Karpas-422 (cell line): ENCODE measurements around the gene DENND1B. TPM values are rescaled to one million over a fixed set of nuclear protein-coding genes. Genes with fewer than 3 reads are reported as not detected.

Source experiments
- DNase-seq: peaks from one replicate; pipeline ENCODE4 v3.0.0-alpha.2; 2015
- H2AFZ ChIP-seq: fragments of 200-600 bp; sonication (generic); 2 replicates; pipeline ENCODE4 v1.6.1; 2014; ENCODE audit warnings: antibody characterized with exemption, low read length, mixed read lengths
- H3K27ac ChIP-seq: fragments of 200-600 bp; sonication (generic); 2 replicates; pipeline ENCODE4 v1.5.1; 2014; ENCODE audit warnings: mild to moderate bottlenecking, low read length, moderate library complexity
- H3K27me3 ChIP-seq: fragments of 200-600 bp; sonication (generic); 2 replicates; pipeline ENCODE4 v1.6.1; 2014; ENCODE audit warnings: low read length, mixed read lengths
- H3K36me3 ChIP-seq: fragments of 200-600 bp; sonication (generic); 2 replicates; pipeline ENCODE4 v1.6.1; 2014; ENCODE audit warnings: low read length, mixed read lengths; ENCODE audit not compliant: insufficient read depth
- H3K4me1 ChIP-seq: fragments of 200-600 bp; sonication (generic); 2 replicates; pipeline ENCODE4 v1.6.1; 2014; ENCODE audit warnings: mild to moderate bottlenecking, low read length, mixed read lengths
- H3K4me2 ChIP-seq: fragments of 200-600 bp; sonication (generic); 2 replicates; pipeline ENCODE4 v1.6.1; 2014; ENCODE audit warnings: low read length, low read depth, mild to moderate bottlenecking; ENCODE audit not compliant: poor library complexity, severe bottlenecking
- H3K4me3 ChIP-seq: fragments of 200-600 bp; sonication (generic); 2 replicates; pipeline ENCODE4 v1.5.1; 2014; ENCODE audit warnings: mild to moderate bottlenecking, antibody characterized with exemption, low read length, mixed read lengths
- H3K79me2 ChIP-seq: fragments of 200-600 bp; sonication (generic); 2 replicates; pipeline ENCODE4 v1.6.1; 2014; ENCODE audit warnings: mild to moderate bottlenecking, low read length, mixed read lengths
- H3K9ac ChIP-seq: fragments of 200-600 bp; sonication (generic); 2 replicates; pipeline ENCODE4 v1.6.0; 2014; ENCODE audit warnings: low read length
- H3K9me2 ChIP-seq: fragments of 200-600 bp; sonication (generic), shearing (Covaris generic); replicated peaks from 2 replicates; pipeline ENCODE4 v1.6.0; 2014; ENCODE audit warnings: mild to moderate bottlenecking, low read length, moderate library complexity; ENCODE audit not compliant: insufficient read depth
- H3K9me3 ChIP-seq: fragments of 300-700, 200-600 bp; sonication (generic); 2 replicates; pipeline ENCODE4 v1.6.1; 2014; ENCODE audit warnings: low read length, mixed read lengths
- H4K20me1 ChIP-seq: fragments of 200-600 bp; sonication (generic); 2 replicates; pipeline ENCODE4 v1.6.1; 2014; ENCODE audit warnings: mild to moderate bottlenecking, antibody characterized with exemption, low read length, low read depth; ENCODE audit not compliant: insufficient read depth
- total RNA-seq: library from RNA; depleted of rRNA; stranded (reverse); fragments of >200 nt; shearing (Covaris generic); gene quantifications from 2 replicates; pipeline ENCODE4 v1.2.3, GENCODE V29; 2014; ENCODE audit warnings: low replicate concordance

DENND1B gene
- total RNA-seq, 1 experiment from 2014 or later, result 36.0 TPM

- no peak overlapping the region for H2AFZ ChIP-seq
- H3K4me1 ChIP-seq, result no peaks in the 10 kb centered on the region
- no peaks in the 10 kb centered on the region for H3K27me3 ChIP-seq
- peaks cover 39% of the 10 kb centered on the region for H3K79me2 ChIP-seq
- no peaks in the 10 kb centered on the region for H3K9me2 ChIP-seq
- H3K9ac ChIP-seq, result no peak overlapping the region
- no peaks in the 10 kb centered on the region for H3K9me3 ChIP-seq
- H3K4me3 ChIP-seq, result no peak overlapping the region
- no peak for DNase-seq
- H3K27ac ChIP-seq, result no peak overlapping the region
- H3K4me2 ChIP-seq, result no peak overlapping the region
- H3K36me3 ChIP-seq, result no peaks in the 10 kb centered on the region
- H4K20me1 ChIP-seq, result peaks cover 4% of the 10 kb centered on the region
These were observed 89.5 kb downstream of the DENND1B start for GRCh38 chr1:197685785-197686184.

GRCh38 chr1:197683895-197684553, 91.3 kb downstream of the DENND1B start:
- peaks cover 4% of the 10 kb centered on the region for H4K20me1 ChIP-seq
- no peak for DNase-seq
- no peaks in the 10 kb centered on the region for H3K9me2 ChIP-seq
- H3K4me1 ChIP-seq, result no peaks in the 10 kb centered on the region
- no peak overlapping the region for H3K4me2 ChIP-seq
- no peak overlapping the region for H3K4me3 ChIP-seq
- H3K36me3 ChIP-seq, result no peaks in the 10 kb centered on the region
- no peak overlapping the region for H3K9ac ChIP-seq
- no peak overlapping the region for H2AFZ ChIP-seq
- H3K9me3 ChIP-seq, result no peaks in the 10 kb centered on the region
- H3K27me3 ChIP-seq, result no peaks in the 10 kb centered on the region
- no peak overlapping the region for H3K27ac ChIP-seq
- peaks cover 26% of the 10 kb centered on the region for H3K79me2 ChIP-seq

GRCh38 chr1:197683280-197683679, 92.0 kb downstream of the DENND1B start:
- H3K9ac ChIP-seq, result no peak overlapping the region
- H3K9me3 ChIP-seq, result no peaks in the 10 kb centered on the region
- peaks cover 4% of the 10 kb centered on the region for H4K20me1 ChIP-seq
- H3K4me3 ChIP-seq, result no peak overlapping the region
- H3K27me3 ChIP-seq, result no peaks in the 10 kb centered on the region
- no peaks in the 10 kb centered on the region for H3K36me3 ChIP-seq
- no peak overlapping the region for H3K4me2 ChIP-seq
- H3K4me1 ChIP-seq, result no peaks in the 10 kb centered on the region
- no peaks in the 10 kb centered on the region for H3K9me2 ChIP-seq
- no peak for DNase-seq
- peaks cover 25% of the 10 kb centered on the region for H3K79me2 ChIP-seq
- H3K27ac ChIP-seq, result no peak overlapping the region
- no peak overlapping the region for H2AFZ ChIP-seq

- no peaks in the 10 kb centered on the region for H3K27me3 ChIP-seq
- H3K4me1 ChIP-seq, result peaks cover 25% of the 10 kb centered on the region
- no peak overlapping the region for H3K9ac ChIP-seq
- DNase-seq, result no peak
- H3K4me3 ChIP-seq, result no peak overlapping the region
- H3K27ac ChIP-seq, result no peak overlapping the region
- H3K9me2 ChIP-seq, result no peaks in the 10 kb centered on the region
- no peaks in the 10 kb centered on the region for H3K9me3 ChIP-seq
- H3K79me2 ChIP-seq, result peaks cover 22% of the 10 kb centered on the region
- no peaks in the 10 kb centered on the region for H3K36me3 ChIP-seq
- H2AFZ ChIP-seq, result no peak overlapping the region
- H4K20me1 ChIP-seq, result no peaks in the 10 kb centered on the region; the same call in 1 of the 2 replicates
- H3K4me2 ChIP-seq, result no peak overlapping the region
These were observed 95.0 kb downstream of the DENND1B start for GRCh38 chr1:197680311-197680710.

GRCh38 chr1:197677752-197678295, 97.5 kb downstream of the DENND1B start:
- no peak overlapping the region for H2AFZ ChIP-seq
- peak overlapping the region; percentile 23 for H3K4me2 ChIP-seq
- peaks cover 36% of the 10 kb centered on the region for H3K79me2 ChIP-seq

GRCh38 chr1:197677313-197677712, 98.0 kb downstream of the DENND1B start:
- no peak overlapping the region for H3K9ac ChIP-seq
- H3K27ac ChIP-seq, result no peak overlapping the region
- H3K9me3 ChIP-seq, result no peaks in the 10 kb centered on the region
- H3K4me2 ChIP-seq, result peak overlapping the region; percentile 23
- H3K36me3 ChIP-seq, result no peaks in the 10 kb centered on the region
- no peaks in the 10 kb centered on the region for H4K20me1 ChIP-seq
- DNase-seq, result no peak
- peaks cover 36% of the 10 kb centered on the region for H3K79me2 ChIP-seq
- peaks cover 48% of the 10 kb centered on the region for H3K4me1 ChIP-seq
- H3K27me3 ChIP-seq, result no peaks in the 10 kb centered on the region
- no peak overlapping the region for H2AFZ ChIP-seq
- H3K9me2 ChIP-seq, result no peaks in the 10 kb centered on the region
- H3K4me3 ChIP-seq, result no peak overlapping the region

More at GRCh38 chr1:197677752-197678295, 97.5 kb downstream of the DENND1B start:
- peaks cover 48% of the 10 kb centered on the region for H3K4me1 ChIP-seq
- H3K27ac ChIP-seq, result no peak overlapping the region
- H3K9me3 ChIP-seq, result no peaks in the 10 kb centered on the region
- DNase-seq, result no peak
- no peaks in the 10 kb centered on the region for H4K20me1 ChIP-seq
- H3K9me2 ChIP-seq, result no peaks in the 10 kb centered on the region
- H3K9ac ChIP-seq, result no peak overlapping the region
- no peaks in the 10 kb centered on the region for H3K27me3 ChIP-seq
- no peak overlapping the region for H3K4me3 ChIP-seq
- H3K36me3 ChIP-seq, result no peaks in the 10 kb centered on the region

GRCh38 chr1:197675583-197676208, 99.6 kb downstream of the DENND1B start:
- Histone ChIP-seq H2AFZ (no peak overlapping the region), H3K4me2 (peak overlapping the region; percentile 52), H3K79me2 (peaks cover 36% of the 10 kb centered on the region), H3K27ac (peak overlapping the region; percentile 15; the same call in 1 of the 2 replicates), H3K9ac (peak overlapping the region; percentile 38), H3K9me3 (no peaks in the 10 kb centered on the region), H3K4me1 (peaks cover 48% of the 10 kb centered on the region), H3K36me3 (no peaks in the 10 kb centered on the region), H4K20me1 (no peaks in the 10 kb centered on the region), H3K4me3 (peak overlapping the region; percentile 51), H3K9me2 (no peaks in the 10 kb centered on the region), H3K27me3 (no peaks in the 10 kb centered on the region)
- peak; percentile 49 for DNase-seq

GRCh38 chr1:197674286-197674685, 101.0 kb downstream of the DENND1B start:
- H3K9me3 ChIP-seq, result no peaks in the 10 kb centered on the region
- peaks cover 36% of the 10 kb centered on the region for H3K79me2 ChIP-seq
- no peak overlapping the region for H3K4me3 ChIP-seq
- no peaks in the 10 kb centered on the region for H3K36me3 ChIP-seq
- H3K9ac ChIP-seq, result no peak overlapping the region
- DNase-seq, result no peak
- H3K9me2 ChIP-seq, result no peaks in the 10 kb centered on the region
- no peak overlapping the region for H2AFZ ChIP-seq
- no peaks in the 10 kb centered on the region for H4K20me1 ChIP-seq
- no peaks in the 10 kb centered on the region for H3K27me3 ChIP-seq
- no peak overlapping the region for H3K4me2 ChIP-seq
- H3K27ac ChIP-seq, result no peak overlapping the region
- peaks cover 48% of the 10 kb centered on the region for H3K4me1 ChIP-seq
